Endothelial cell of umbilical vein (primary cell): ENCODE measurements around the gene TLN1. TPM values are rescaled to one million over a fixed set of nuclear protein-coding genes. Genes with fewer than 3 reads are reported as not detected.

Source experiments
- BruUV-seq: library from RNA; stranded (reverse); fragments of 400-500 nt; replicated peaks from 2 replicates; lab custom pipeline; 2021; lab: Mats Ljungman, UMichigan
- CTCF ChIA-PET: fragments of 300-600, 350-600 bp; sonication (Branson Sonifier 250); formaldehyde crosslinking; loops from one replicate; lab custom pipeline; 2021; ENCODE audit warnings: antibody characterized with exemption, inconsistent platforms; lab: Charles Lee
- POLR2A ChIA-PET: fragments of 300-600, 350-600 bp; sonication (Branson Sonifier 250); formaldehyde crosslinking; loops from one replicate; lab custom pipeline; 2021; ENCODE audit warnings: antibody characterized with exemption, inconsistent platforms; lab: Charles Lee
- DNase-seq: peaks from one replicate; pipeline ENCODE4 v3.0.0-alpha.2; 2011; ENCODE audit warnings: low read depth, low spot score
- FAIRE-seq: peaks from 2 replicates; lab custom pipeline; 2011; peaks lifted over from hg19 to GRCh38; lab: Jason Lieb, UNC
- H2AFZ ChIP-seq: 2 replicates; pipeline ENCODE4 v1.6.0; 2012; ENCODE audit warnings: low read depth, low read length, control low read depth, inconsistent platforms
- H3K27ac ChIP-seq: 2 replicates; pipeline ENCODE4 v1.5.1; 2011; ENCODE audit warnings: low read depth, mild to moderate bottlenecking, control low read depth, low read length, moderate library complexity; ENCODE audit not compliant: insufficient read depth
- H3K27me3 ChIP-seq, 2 experiments: 2 replicates each; pipeline versions ENCODE4 v1.6.0 to v1.6.1; 2011; ENCODE audit warnings: low read length in 2 of 2, mixed read lengths in 1 of 2; ENCODE audit not compliant: control insufficient read depth in 2 of 2, insufficient read depth in 2 of 2
- H3K36me3 ChIP-seq, 2 experiments: 2 replicates in 1 of 2; 3 replicates in 1 of 2; pipeline ENCODE4 v1.5.1; 2011; ENCODE audit warnings: low read length in 2 of 2, mild to moderate bottlenecking in 1 of 2, moderate library complexity in 1 of 2; ENCODE audit not compliant: control insufficient read depth in 2 of 2, insufficient read depth in 2 of 2; ENCODE audit errors: extremely low read depth in 1 of 2
- H3K4me1 ChIP-seq: 3 replicates; pipeline ENCODE4 v1.5.1; 2011; ENCODE audit warnings: mild to moderate bottlenecking, low read length; ENCODE audit not compliant: control insufficient read depth, insufficient read depth; ENCODE audit errors: extremely low read depth
- H3K4me2 ChIP-seq: 2 replicates; pipeline ENCODE4 v1.6.1; 2011; ENCODE audit warnings: low read length, control low read depth, mixed read lengths; ENCODE audit not compliant: insufficient read depth
- H3K4me3 ChIP-seq, 3 experiments: fragments of 200-600 bp in 1 of 3; sonication (generic), shearing (Covaris generic) in 1 of 3; replicated peaks in 1 of 3; 2 replicates each; pipeline ENCODE4 v1.5.1; 2011 to 2016; ENCODE audit warnings: control low read depth in 3 of 3, low read length in 3 of 3, mild to moderate bottlenecking in 2 of 3, inconsistent platforms in 1 of 3, low read depth in 1 of 3, moderate library complexity in 1 of 3; ENCODE audit not compliant: insufficient read depth in 1 of 3
- H3K79me2 ChIP-seq: 2 replicates; pipeline ENCODE4 v1.6.0; 2012; ENCODE audit warnings: low read length, inconsistent platforms; ENCODE audit not compliant: control insufficient read depth, insufficient read depth
- H3K9ac ChIP-seq: replicated peaks from 2 replicates; pipeline ENCODE3; 2011; ENCODE audit warnings: low read length, control low read depth; ENCODE audit not compliant: insufficient read depth; ENCODE audit errors: extremely low read depth
- H3K9me1 ChIP-seq: replicated peaks from 3 replicates; pipeline ENCODE4 v1.6.0; 2011; ENCODE audit warnings: mild to moderate bottlenecking, low read length; ENCODE audit not compliant: control insufficient read depth, insufficient read depth; ENCODE audit errors: extremely low read depth
- H3K9me3 ChIP-seq: replicated peaks from 2 replicates; pipeline ENCODE4 v1.5.1; 2012; ENCODE audit warnings: low read length, inconsistent platforms; ENCODE audit not compliant: control insufficient read depth, insufficient read depth
- H4K20me1 ChIP-seq: replicated peaks from 2 replicates; pipeline ENCODE3; 2011; ENCODE audit warnings: mild to moderate bottlenecking, low read length; ENCODE audit not compliant: control insufficient read depth, insufficient read depth; ENCODE audit errors: extremely low read depth
- EZH2 ChIP-seq: IDR thresholded peaks from 2 replicates; pipeline ENCODE4 v1.6.1; 2012; ENCODE audit warnings: borderline replicate concordance, low read depth, mild to moderate bottlenecking, moderate library complexity, low read length, inconsistent platforms; ENCODE audit not compliant: severe bottlenecking
- FOS ChIP-seq: IDR thresholded peaks from 2 replicates; pipeline ENCODE4 v1.6.1; 2011; ENCODE audit warnings: mild to moderate bottlenecking, low read length, moderate library complexity, borderline replicate concordance; ENCODE audit not compliant: insufficient read depth
- GATA2 ChIP-seq: IDR thresholded peaks from 2 replicates; pipeline ENCODE4 v1.7.0; 2011; ENCODE audit warnings: low read depth, mild to moderate bottlenecking, moderate library complexity, mixed read lengths, low read length; ENCODE audit not compliant: insufficient read length, insufficient read depth
- JUN ChIP-seq: IDR thresholded peaks from 2 replicates; pipeline ENCODE4 v1.6.1; 2011; ENCODE audit warnings: borderline replicate concordance, low read depth; ENCODE audit not compliant: insufficient read length, insufficient read depth
- MYC ChIP-seq: IDR thresholded peaks from one replicate; pipeline ENCODE4 v1.6.1; 2011; ENCODE audit warnings: mild to moderate bottlenecking, low read depth, low read length
- POLR2A ChIP-seq: IDR thresholded peaks from 2 replicates; pipeline ENCODE4 v1.6.1; 2012; ENCODE audit warnings: low read depth, mild to moderate bottlenecking, control low read depth, low read length
- POLR2AphosphoS5 ChIP-seq: IDR thresholded peaks from 2 replicates; pipeline ENCODE4 v1.6.1; 2012; ENCODE audit warnings: low read depth, mild to moderate bottlenecking, control low read depth, low read length, moderate library complexity; ENCODE audit not compliant: insufficient read depth
- dilution Hi-C: fragments of 300-500 bp; cut with MboI; formaldehyde crosslinking; loops from one replicate; pipeline ENCODE4 v1.15.0; 2019; ENCODE audit warnings: low sequenced_read_pairs; ENCODE audit not compliant: extremely low pct_ligation_motif_present
- intact Hi-C: fragments of 100-400 bp; cut with micrococcal nuclease; formaldehyde crosslinking; loops from one replicate; pipeline ENCODE4 v1.10.0; 2022
- polyA plus RNA-seq, 4 experiments: library from polyadenylated mRNA; depleted of rRNA in 3 of 4; stranded (reverse) in 3 of 4; unstranded in 1 of 4; fragments of >200 nt; gene quantifications; 2 replicates each; pipeline versions ENCODE4 v1.2.1 to v1.2.3, GENCODE V29; 2011 to 2012; ENCODE audit warnings: missing spikeins in 1 of 4
- total RNA-seq: library from RNA; stranded (reverse); gene quantifications from 2 replicates; pipeline ENCODE4 v1.2.3, GENCODE V29; 2021
- TF ChIP-seq, protein P1 (sequence below), 2 donors: IDR thresholded peaks; 1 replicate in 1 of 2; 2 replicates in 1 of 2; pipeline ENCODE4 v1.5.1; 2011; ENCODE audit warnings: low read length in 2 of 2, mild to moderate bottlenecking in 2 of 2, moderate library complexity in 2 of 2, control low read depth in 1 of 2, inconsistent platforms in 1 of 2, low read depth in 1 of 2; ENCODE audit not compliant: insufficient read depth in 1 of 2; ENCODE audit errors: extremely low read depth in 1 of 2
- TF ChIP-seq, protein P2 (sequence below): IDR thresholded peaks from 2 replicates; pipeline ENCODE4 v1.6.1; 2011; ENCODE audit not compliant: insufficient read depth, insufficient read length

Gene TLN1
- total and polyA plus RNA-seq, 2 donors (not counting 3 experiments of a cell fraction or from before 2014, with no cell fraction given) = 120 to 450 TPM

DNA sequence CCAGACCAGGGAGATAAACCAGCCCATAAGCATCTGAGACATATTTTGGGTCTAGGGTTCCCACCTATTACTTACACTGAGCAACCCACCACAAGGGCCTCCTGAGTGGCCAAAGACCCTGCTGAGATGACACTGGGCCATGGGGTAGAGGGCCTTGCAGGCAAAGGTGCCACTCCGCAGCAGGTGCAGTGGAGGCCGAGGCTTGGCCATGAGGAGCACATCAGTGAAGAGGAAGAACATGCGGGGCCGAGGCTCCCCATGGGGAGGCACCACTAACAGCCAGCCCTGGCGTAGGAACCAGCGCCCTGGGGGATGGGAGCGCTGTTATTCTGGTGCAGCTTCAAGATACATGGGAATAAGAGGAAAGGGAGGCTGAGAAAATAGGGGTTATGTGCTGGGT is 69.6 kb downstream of the TLN1 start:
- H3K27ac ChIP-seq = no peak overlapping the region
- no peaks in the 10 kb centered on the region for H3K9me3 ChIP-seq
- peaks cover 4% of the 10 kb centered on the region for H3K79me2 ChIP-seq
- H3K9me1 ChIP-seq = no peaks in the 10 kb centered on the region
- no peak overlapping the region for H3K4me2 ChIP-seq
- peaks cover 0 to 8% of the 10 kb centered on the region in 2 experiments for H3K36me3 ChIP-seq
- no peak for FAIRE-seq
- ChIA-PET CTCF (interaction anchor here (0.7 to 10.0 kb wide), 3 partner anchors 11 to 59 kb away, joined by 3 to 227 read pairs (median 4); partner anchors contain the start of genes CA9 and TPM2), POLR2A (no interaction called here)
- H3K27me3 ChIP-seq = no peaks in the 10 kb centered on the region
- no peak overlapping the region for H3K9ac ChIP-seq
- intact Hi-C loops (no loop called here), dilution Hi-C loops (no loop called here)
- BruUV-seq = no TSS peak
- TF ChIP-seq POLR2AphosphoS5 (no peak), FOS (no peak), MYC (no peak), GATA2 (no peak), POLR2A (no peak), JUN (no peak), EZH2 (no peak)
- TF ChIP-seq, protein P1, sequence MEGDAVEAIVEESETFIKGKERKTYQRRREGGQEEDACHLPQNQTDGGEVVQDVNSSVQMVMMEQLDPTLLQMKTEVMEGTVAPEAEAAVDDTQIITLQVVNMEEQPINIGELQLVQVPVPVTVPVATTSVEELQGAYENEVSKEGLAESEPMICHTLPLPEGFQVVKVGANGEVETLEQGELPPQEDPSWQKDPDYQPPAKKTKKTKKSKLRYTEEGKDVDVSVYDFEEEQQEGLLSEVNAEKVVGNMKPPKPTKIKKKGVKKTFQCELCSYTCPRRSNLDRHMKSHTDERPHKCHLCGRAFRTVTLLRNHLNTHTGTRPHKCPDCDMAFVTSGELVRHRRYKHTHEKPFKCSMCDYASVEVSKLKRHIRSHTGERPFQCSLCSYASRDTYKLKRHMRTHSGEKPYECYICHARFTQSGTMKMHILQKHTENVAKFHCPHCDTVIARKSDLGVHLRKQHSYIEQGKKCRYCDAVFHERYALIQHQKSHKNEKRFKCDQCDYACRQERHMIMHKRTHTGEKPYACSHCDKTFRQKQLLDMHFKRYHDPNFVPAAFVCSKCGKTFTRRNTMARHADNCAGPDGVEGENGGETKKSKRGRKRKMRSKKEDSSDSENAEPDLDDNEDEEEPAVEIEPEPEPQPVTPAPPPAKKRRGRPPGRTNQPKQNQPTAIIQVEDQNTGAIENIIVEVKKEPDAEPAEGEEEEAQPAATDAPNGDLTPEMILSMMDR (IDR thresholded peaks at IDR 0.05; ENCODE audit: extremely low read depth in 1 of 2, insufficient read depth in 1 of 2, low read depth in 1 of 2, low read length in 2 of 2) = no peak
- TF ChIP-seq, protein P2, sequence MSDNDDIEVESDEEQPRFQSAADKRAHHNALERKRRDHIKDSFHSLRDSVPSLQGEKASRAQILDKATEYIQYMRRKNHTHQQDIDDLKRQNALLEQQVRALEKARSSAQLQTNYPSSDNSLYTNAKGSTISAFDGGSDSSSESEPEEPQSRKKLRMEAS = no peak
- no peak for DNase-seq
- H3K4me3 ChIP-seq = no peak overlapping the region
- H2AFZ ChIP-seq = no peak overlapping the region
- H4K20me1 ChIP-seq = no peaks in the 10 kb centered on the region
- H3K4me1 ChIP-seq = peaks cover 27% of the 10 kb centered on the region
